WI38 (cell line): ENCODE measurements around the gene CFAP119.

ENCODE experiments used
- H3K4me3 ChIP-seq: 2 replicates; pipeline ENCODE4 v1.5.1; 2011; ENCODE audit warnings: low read depth, mild to moderate bottlenecking, control low read depth, low read length
- TF ChIP-seq, protein P1 (sequence below): IDR thresholded peaks from 2 replicates; pipeline ENCODE4 v1.5.1; 2012; ENCODE audit warnings: low read depth, mild to moderate bottlenecking, control low read depth, low read length

The CFAP119 gene

DNA sequence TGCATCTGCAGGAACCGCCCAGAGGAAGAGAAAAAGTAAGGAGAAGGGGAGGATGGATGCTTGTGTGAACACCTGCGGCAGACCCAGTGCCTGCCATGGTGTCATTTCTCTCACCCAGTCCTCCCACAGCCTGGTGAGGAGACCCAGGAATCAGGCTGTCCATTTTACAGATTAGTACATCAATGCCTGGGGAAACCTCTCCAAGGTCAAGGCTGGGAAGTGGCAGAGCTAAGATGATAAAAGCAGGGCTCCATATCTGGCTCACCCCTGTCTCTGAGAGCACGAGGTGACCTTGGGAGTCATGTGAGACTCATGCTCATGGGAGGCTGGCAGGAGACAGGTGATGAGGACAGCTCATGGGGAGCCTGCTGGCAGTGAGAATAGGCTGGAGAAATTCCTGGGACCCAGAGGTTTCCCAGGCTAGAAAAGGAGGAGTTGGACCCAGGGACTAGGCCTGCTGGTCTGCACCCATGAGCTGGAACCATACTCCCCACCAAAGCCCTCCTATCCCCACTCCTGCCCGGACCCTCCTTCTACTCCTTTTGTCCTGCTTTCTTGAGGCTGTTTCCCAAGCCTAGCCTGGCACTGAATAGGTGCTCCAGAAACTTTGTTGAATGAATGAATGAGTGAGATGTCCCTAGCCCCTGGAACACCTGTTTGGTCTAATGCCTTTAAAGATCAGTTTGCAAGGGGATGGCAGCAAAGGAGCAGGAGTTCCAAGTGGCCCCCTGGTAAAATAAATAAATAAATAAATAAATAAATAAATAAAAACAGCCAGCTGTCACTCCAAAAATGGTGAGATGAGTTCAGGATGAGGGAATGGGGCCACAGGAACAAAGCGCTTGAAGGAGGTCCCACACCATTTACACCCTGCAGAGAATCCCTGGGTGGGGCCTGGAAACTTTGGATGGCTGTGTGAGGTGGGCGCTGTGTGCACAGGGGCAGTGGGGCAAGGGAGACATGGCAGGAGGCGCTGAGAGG, 23.6 kb upstream of the CFAP119 start:
- H3K4me3 ChIP-seq: peak overlapping the region; percentile 94
- TF ChIP-seq, protein P1, sequence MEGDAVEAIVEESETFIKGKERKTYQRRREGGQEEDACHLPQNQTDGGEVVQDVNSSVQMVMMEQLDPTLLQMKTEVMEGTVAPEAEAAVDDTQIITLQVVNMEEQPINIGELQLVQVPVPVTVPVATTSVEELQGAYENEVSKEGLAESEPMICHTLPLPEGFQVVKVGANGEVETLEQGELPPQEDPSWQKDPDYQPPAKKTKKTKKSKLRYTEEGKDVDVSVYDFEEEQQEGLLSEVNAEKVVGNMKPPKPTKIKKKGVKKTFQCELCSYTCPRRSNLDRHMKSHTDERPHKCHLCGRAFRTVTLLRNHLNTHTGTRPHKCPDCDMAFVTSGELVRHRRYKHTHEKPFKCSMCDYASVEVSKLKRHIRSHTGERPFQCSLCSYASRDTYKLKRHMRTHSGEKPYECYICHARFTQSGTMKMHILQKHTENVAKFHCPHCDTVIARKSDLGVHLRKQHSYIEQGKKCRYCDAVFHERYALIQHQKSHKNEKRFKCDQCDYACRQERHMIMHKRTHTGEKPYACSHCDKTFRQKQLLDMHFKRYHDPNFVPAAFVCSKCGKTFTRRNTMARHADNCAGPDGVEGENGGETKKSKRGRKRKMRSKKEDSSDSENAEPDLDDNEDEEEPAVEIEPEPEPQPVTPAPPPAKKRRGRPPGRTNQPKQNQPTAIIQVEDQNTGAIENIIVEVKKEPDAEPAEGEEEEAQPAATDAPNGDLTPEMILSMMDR: no peak

DNA sequence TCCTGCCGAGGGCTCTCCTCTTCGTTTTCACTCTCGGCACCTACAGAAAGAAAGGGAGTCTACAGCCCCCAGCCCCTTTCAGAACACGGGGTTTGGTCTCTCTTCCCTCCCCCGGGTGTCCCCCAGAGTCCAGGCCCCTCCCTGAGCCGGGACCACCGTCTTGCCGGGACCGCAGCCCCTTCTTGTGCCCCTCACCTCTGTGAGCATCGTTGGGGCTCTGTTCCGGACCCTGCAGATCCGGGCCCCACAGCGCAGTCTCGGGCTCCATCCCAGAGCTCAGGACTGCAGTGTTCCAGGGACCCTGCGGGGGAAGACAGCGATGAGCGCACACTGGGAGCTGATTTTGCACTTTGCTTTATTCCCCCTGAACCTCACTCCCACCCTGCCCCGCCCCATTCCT, 22.4 kb upstream of the CFAP119 start:
- no peak overlapping the region for H3K4me3 ChIP-seq
- TF ChIP-seq, protein P1: no peak

DNA sequence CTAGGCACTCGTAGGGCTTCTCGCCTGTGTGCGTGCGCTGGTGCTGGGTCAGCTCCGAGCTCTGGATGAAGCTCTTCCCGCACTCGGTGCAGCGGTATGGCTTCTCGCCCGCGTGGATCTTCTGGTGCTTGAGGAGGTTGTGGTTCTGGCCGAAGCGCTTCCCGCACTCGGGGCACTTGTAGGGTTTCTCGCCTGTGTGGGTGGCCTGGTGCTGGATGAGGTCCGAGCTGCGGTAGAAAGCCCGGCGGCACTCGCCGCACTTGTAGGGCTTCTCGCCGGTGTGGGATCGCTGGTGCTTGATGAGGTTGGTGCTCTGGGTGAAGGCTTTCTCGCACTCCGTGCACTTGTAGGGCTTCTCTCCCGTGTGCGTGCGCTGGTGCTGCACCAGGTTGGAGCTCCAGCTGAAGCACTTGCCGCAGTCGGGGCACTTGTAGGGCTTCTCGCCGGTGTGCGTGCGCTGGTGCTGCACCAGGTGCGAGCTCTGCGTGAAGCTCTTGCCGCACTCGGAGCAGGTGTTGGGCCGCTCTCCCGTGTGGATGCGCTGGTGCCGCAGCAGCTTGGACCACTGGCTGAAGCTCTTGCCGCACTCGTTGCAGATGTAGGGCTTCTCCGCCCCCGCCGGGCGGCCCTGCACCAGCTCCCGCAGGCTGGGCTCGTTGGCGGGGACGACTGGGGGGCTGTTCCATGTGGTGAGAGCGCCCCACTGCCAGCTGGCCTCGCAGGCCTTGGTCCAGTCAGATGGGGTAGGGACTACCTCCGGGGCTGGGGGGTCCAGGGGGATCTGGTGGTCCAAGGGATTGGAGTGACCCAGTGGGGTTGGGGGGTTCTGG, 21.6 kb upstream of the CFAP119 start:
- TF ChIP-seq, protein P1: no peak

DNA sequence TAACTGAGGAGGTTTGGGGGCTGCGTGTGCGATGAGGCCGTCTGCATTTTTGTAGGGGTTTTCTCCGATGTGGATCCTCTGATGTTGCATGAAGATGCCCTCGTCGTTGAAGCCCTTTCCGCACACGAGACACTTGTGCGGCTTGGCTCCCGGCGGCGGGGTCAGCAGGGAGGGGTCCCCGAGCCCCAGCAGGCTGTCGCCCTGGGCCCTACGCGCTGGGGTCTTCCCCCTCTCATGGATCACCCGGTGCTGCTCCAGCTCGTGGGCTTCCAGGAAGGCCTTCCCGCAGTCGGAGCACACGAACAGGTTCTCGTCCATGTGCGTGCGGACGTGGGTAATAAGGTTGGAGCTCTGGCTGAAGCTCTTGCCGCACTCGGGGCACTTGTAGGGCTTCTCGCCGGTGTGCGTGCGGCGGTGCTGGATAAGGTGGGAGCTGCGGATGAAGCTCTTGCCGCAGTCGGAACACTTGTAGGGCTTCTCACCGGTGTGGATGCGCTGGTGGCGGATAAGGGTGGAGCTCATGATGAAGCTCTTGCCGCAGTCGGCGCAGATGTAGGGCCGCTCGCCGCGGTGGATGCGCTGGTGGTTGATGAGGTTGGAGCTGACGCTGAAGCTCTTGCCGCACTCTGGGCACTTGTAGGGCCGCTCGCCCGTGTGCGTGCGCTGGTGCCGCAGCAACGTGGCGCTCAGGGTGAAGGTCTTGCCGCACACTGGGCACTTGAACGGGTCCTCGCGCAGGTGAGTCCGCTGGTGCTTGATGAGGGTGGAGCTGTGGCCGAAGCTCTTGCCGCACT, 20.8 kb upstream of the CFAP119 start:
- H3K4me3 ChIP-seq: no peak overlapping the region
- TF ChIP-seq, protein P1: no peak

More for the DNA sequence above, 21.6 kb upstream of the CFAP119 start:
- H3K4me3 ChIP-seq: no peak overlapping the region

DNA sequence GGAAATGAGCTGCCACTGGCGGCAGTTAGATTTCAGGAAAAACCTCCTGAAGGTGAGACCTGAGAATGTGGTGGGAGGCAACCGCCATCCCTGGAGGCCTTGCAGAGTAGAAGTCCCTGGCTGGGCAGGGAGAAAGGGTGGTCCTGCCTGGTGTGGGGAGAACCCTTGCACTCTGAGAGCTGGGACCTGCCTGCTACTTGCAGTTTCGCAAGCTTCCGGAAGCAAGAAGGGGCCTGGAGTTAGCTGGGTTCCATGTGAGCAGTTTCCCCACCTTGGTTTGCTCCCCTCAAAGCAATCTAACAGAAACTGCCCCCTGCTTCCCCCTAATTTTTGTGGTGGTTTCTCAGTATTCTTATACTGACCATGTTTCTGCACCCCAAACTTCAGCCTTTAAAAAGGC, 18.7 kb upstream of the CFAP119 start:
- no peak overlapping the region for H3K4me3 ChIP-seq
- TF ChIP-seq, protein P1: no peak

DNA sequence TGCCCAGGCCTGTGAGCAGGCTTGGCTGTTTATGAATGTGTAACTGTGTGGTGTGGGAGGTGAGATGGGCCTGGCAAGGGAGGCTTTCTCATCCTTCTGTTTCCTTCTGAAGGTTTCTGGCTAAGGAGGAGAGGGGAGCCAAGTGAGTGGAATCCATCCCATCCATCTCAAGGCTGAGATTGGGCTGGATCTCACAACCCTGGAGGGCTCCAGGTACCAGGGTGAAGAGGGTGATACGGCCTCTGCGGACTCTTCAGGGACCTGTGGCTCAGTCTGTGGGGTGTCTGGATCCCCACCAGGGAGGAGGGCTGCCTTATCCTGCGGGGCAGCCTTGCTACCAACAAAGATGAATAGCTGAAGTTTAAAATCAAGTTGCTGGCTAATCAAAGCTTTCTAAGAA, 18.2 kb upstream of the CFAP119 start:
- H3K4me3 ChIP-seq: no peak overlapping the region
- TF ChIP-seq, protein P1: no peak
